Loucy (cell line): ENCODE measurements around the gene CYSTM1.

Experiments
- H2AFZ ChIP-seq: fragments of 200-600 bp; sonication (generic); 2 replicates; pipeline ENCODE4 v1.6.0; 2016; ENCODE audit warnings: antibody characterized with exemption, mild to moderate bottlenecking, low read length, moderate library complexity
- H3F3A ChIP-seq: fragments of 200-600 bp; 2 replicates; pipeline ENCODE4 v1.6.0; 2016; ENCODE audit warnings: antibody characterized with exemption, low read depth, mild to moderate bottlenecking
- H3K27me3 ChIP-seq: fragments of 200-600 bp; sonication (generic); 2 replicates; pipeline ENCODE4 v1.6.1; 2014; ENCODE audit warnings: low read length, mild to moderate bottlenecking; ENCODE audit not compliant: insufficient read depth, poor library complexity, severe bottlenecking
- H3K36me3 ChIP-seq: fragments of 200-600 bp; sonication (generic); 2 replicates; pipeline ENCODE4 v1.6.1; 2016; ENCODE audit warnings: low read length; ENCODE audit not compliant: insufficient read depth
- H3K4me1 ChIP-seq: fragments of 200-600 bp; sonication (generic); 2 replicates; pipeline ENCODE4 v1.5.1; 2014; ENCODE audit warnings: low read length, mild to moderate bottlenecking; ENCODE audit not compliant: insufficient read depth, poor library complexity, severe bottlenecking
- H3K4me2 ChIP-seq: fragments of 200-600 bp; sonication (generic); 2 replicates; pipeline ENCODE4 v1.6.0; 2014; ENCODE audit warnings: antibody characterized with exemption, low read length, low read depth, mild to moderate bottlenecking; ENCODE audit not compliant: poor library complexity, severe bottlenecking
- H3K4me3 ChIP-seq: fragments of 200-600 bp; sonication (generic); 2 replicates; pipeline ENCODE4 v1.5.1; 2014; ENCODE audit warnings: low read length, mild to moderate bottlenecking, mixed read lengths; ENCODE audit not compliant: poor library complexity, severe bottlenecking
- H3K79me2 ChIP-seq: fragments of 200-600 bp; sonication (generic); 2 replicates; pipeline ENCODE4 v1.6.1; 2014; ENCODE audit warnings: low read length; ENCODE audit not compliant: insufficient read depth
- H3K9ac ChIP-seq: fragments of 200-600 bp; sonication (generic); 2 replicates; pipeline ENCODE4 v1.6.0; 2014; ENCODE audit warnings: mild to moderate bottlenecking, low read depth, low read length, moderate library complexity; ENCODE audit not compliant: poor library complexity, severe bottlenecking
- H3K9me2 ChIP-seq: fragments of 200-600 bp; sonication (generic); replicated peaks from 2 replicates; pipeline ENCODE4 v1.6.1; 2016; ENCODE audit warnings: low read depth, low read length, mixed read lengths
- H3K9me3 ChIP-seq: fragments of 200-600 bp; sonication (generic); 2 replicates; pipeline ENCODE4 v1.6.1; 2014; ENCODE audit warnings: mild to moderate bottlenecking, antibody characterized with exemption, low read length, low read depth; ENCODE audit not compliant: insufficient read depth
- H4K20me1 ChIP-seq: fragments of 200-600 bp; sonication (generic); 2 replicates; pipeline ENCODE4 v1.6.0; 2014; ENCODE audit warnings: antibody characterized with exemption, low read length, mild to moderate bottlenecking; ENCODE audit not compliant: insufficient read depth, poor library complexity, severe bottlenecking
- EZH2phosphoT487 ChIP-seq: fragments of 200-600 bp; IDR thresholded peaks from 2 replicates; pipeline ENCODE4 v1.6.1; 2018; ENCODE audit warnings: antibody characterized with exemption, mild to moderate bottlenecking, moderate library complexity, borderline replicate concordance
- TF ChIP-seq, protein P1 (sequence below): fragments of 200-600 bp; sonication (generic); conservative IDR thresholded peaks from 2 replicates; pipeline ENCODE4 v1.5.1; 2014; ENCODE audit warnings: mild to moderate bottlenecking, antibody characterized with exemption, low read length

The CYSTM1 gene

DNA sequence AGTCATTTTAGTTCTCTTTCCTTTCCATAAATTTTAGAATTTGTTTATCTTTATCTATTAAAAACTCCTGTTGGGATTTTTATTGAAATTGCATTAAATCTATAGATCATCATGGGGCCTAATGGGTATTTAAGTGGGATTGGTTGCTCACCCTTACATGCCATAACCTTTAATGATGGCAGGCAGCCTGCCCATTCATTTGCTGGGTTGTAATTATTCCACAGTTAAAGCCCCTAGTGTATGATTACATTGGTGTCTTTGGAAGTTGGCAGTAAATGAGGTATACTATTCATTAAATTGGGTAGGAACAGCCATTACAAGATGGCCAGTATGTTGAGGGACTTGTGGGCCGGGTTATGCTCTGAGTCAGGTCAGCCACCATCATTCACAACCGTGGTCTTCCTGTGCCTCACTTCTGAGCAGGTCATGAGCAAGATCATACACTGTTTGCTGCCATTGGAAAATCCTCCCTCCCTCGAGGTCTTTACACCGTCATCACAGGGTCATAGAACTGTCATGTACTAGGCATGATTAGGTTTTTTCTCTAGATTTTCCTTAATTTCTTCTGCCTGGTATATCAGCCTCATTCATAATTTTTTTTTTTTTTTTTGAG is 59.5 kb downstream of the CYSTM1 start:
- H3K27me3 ChIP-seq = no peaks in the 10 kb centered on the region
- no peak overlapping the region for H3K4me3 ChIP-seq
- H4K20me1 ChIP-seq = no peaks in the 10 kb centered on the region

DNA sequence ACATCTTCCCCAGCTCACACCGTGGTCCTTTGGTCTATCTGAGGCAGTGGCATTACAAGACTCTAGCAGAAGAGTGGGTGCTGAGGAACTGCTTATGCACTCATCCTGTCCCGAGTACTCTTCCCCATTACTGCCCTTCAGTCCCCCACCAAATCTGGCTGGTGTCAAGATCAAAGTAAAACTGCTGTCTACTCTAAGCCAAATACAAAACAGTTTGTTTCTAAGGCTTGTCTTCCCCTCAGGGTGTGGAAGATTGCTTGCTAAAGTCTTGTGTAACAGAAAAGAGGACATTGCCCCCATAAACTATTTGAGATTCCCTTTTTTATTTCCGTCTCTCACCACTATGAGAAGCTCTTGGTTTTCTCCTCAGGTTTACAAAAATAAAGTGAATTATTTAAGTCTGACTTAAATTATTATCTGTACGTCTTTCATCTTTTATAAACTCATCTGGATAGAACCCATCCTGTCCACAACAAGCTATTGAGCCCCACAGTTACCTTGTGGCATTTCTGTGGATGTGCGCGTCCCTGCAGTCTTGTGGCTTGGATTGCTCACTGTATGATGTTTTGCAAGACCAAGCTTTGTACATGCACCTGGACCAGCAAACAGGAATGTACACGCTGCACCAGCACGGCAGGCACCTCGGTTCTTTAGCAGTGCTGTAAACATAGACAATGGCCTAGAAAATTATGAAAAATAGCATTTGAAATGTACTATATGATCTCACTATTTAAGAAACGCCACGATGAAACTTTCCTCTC is 61.0 kb downstream of the CYSTM1 start:
- no peaks in the 10 kb centered on the region for H3K4me1 ChIP-seq
- no peaks in the 10 kb centered on the region for H4K20me1 ChIP-seq
- H3K9me2 ChIP-seq = no peaks in the 10 kb centered on the region
- H3K36me3 ChIP-seq = no peaks in the 10 kb centered on the region
- no peak overlapping the region for H2AFZ ChIP-seq
- no peak overlapping the region for H3K4me2 ChIP-seq
- H3K9ac ChIP-seq = no peak overlapping the region
- no peaks in the 10 kb centered on the region for H3F3A ChIP-seq
- no peaks in the 10 kb centered on the region for H3K79me2 ChIP-seq
- no peak overlapping the region for H3K4me3 ChIP-seq
- TF ChIP-seq, protein P1, sequence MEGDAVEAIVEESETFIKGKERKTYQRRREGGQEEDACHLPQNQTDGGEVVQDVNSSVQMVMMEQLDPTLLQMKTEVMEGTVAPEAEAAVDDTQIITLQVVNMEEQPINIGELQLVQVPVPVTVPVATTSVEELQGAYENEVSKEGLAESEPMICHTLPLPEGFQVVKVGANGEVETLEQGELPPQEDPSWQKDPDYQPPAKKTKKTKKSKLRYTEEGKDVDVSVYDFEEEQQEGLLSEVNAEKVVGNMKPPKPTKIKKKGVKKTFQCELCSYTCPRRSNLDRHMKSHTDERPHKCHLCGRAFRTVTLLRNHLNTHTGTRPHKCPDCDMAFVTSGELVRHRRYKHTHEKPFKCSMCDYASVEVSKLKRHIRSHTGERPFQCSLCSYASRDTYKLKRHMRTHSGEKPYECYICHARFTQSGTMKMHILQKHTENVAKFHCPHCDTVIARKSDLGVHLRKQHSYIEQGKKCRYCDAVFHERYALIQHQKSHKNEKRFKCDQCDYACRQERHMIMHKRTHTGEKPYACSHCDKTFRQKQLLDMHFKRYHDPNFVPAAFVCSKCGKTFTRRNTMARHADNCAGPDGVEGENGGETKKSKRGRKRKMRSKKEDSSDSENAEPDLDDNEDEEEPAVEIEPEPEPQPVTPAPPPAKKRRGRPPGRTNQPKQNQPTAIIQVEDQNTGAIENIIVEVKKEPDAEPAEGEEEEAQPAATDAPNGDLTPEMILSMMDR = no peak
- no peak for TF ChIP-seq EZH2phosphoT487
- no peaks in the 10 kb centered on the region for H3K9me3 ChIP-seq
- H3K27me3 ChIP-seq = no peaks in the 10 kb centered on the region

More for the DNA sequence above, 59.5 kb downstream of the CYSTM1 start:
- no peak for TF ChIP-seq EZH2phosphoT487
- TF ChIP-seq, protein P1 = no peak
- H3K9me2 ChIP-seq = no peaks in the 10 kb centered on the region
- no peak overlapping the region for H3K9ac ChIP-seq
- no peaks in the 10 kb centered on the region for H3K36me3 ChIP-seq
- no peak overlapping the region for H3K4me2 ChIP-seq
- H3K9me3 ChIP-seq = no peaks in the 10 kb centered on the region
- no peaks in the 10 kb centered on the region for H3K4me1 ChIP-seq
- H2AFZ ChIP-seq = no peak overlapping the region
- H3F3A ChIP-seq = no peaks in the 10 kb centered on the region
- H3K79me2 ChIP-seq = no peaks in the 10 kb centered on the region

DNA sequence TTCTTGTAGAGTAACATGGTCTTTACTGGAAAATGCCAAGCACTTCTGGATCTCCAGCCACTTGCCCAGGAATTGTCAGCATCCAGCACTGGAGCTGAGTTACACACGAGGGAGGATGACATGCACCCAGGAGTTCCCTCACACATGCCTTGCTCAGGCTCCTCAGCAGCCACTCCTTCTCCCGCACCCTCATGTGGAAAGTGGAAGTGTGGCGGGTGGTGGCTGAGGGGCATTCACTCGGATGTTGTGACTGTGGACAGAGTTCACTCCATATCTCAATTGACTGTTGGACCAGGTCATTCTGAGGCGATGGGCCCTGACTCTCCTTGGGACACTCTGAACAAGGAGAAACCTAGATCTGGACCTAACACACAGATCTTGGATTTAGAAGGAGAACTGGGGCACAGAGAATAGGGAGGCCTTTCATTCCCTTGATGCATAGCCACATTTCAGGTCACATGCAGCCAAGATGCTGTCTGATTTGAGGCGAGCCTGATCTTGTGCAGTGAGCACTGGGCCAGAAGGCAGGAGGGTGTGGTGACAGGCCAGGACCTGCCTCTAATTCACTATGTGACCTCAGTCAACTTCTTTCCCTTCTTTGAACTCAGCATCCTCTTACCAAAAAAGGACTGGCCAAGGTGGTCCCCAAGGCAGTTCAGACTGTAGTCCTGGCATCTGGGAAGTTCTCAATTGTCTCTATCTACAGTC is 62.1 kb downstream of the CYSTM1 start:
- H3K4me3 ChIP-seq = no peak overlapping the region
- H3K27me3 ChIP-seq = no peaks in the 10 kb centered on the region
- H3K9me2 ChIP-seq = no peaks in the 10 kb centered on the region
- no peaks in the 10 kb centered on the region for H3K4me1 ChIP-seq
- TF ChIP-seq EZH2phosphoT487 = no peak
- TF ChIP-seq, protein P1 = no peak
- no peaks in the 10 kb centered on the region for H3K79me2 ChIP-seq
- no peaks in the 10 kb centered on the region for H3K9me3 ChIP-seq
- H4K20me1 ChIP-seq = no peaks in the 10 kb centered on the region
- H3K9ac ChIP-seq = no peak overlapping the region
- H3K4me2 ChIP-seq = no peak overlapping the region
- H2AFZ ChIP-seq = no peak overlapping the region
- H3F3A ChIP-seq = no peaks in the 10 kb centered on the region
- H3K36me3 ChIP-seq = no peaks in the 10 kb centered on the region
